HG02943 (cell line): Measurements from ENCODE around the gene SLFN11.
"Not testable (repeated sequence)": the region's sequence is repeated elsewhere in the genome, so short reads cannot be mapped to it uniquely, and the experiment has no call there.

ENCODE experiments used
- ATAC-seq: cut with Tn5 transposase; IDR thresholded peaks from one replicate; pipeline ENCODE4 v1.9.1; 2021; ENCODE audit warnings: mild to moderate bottlenecking, low read depth, moderate library complexity; ENCODE audit not compliant: unreplicated experiment

The SLFN11 gene

GRCh38 chr17:35368081-35368830 lies 5.2 kb downstream of the SLFN11 start:
- peak; percentile 90 for ATAC-seq

GRCh38 chr17:35361027-35361426 lies 12.4 kb downstream of the SLFN11 start:
- no peak for ATAC-seq

GRCh38 chr17:35359398-35359797 lies 14.0 kb downstream of the SLFN11 start:
- ATAC-seq = no peak

GRCh38 chr17:35352284-35352683 lies 21.1 kb downstream of the SLFN11 start:
- ATAC-seq = no peak

- no peak for ATAC-seq
Measured at GRCh38 chr17:35350493-35350892, 22.9 kb downstream of the SLFN11 start.

GRCh38 chr17:35345926-35346771 lies 27.3 kb downstream of the SLFN11 start:
- ATAC-seq = no peak

- ATAC-seq = no peak
Measured at GRCh38 chr17:35345445-35345925, 27.9 kb downstream of the SLFN11 start.

GRCh38 chr17:35344262-35344661 lies 29.2 kb downstream of the SLFN11 start:
- ATAC-seq = no peak

GRCh38 chr17:35342276-35342675 lies 31.1 kb downstream of the SLFN11 start:
- ATAC-seq = no peak

GRCh38 chr17:35341411-35341992 lies 31.9 kb downstream of the SLFN11 start:
- ATAC-seq = no peak

GRCh38 chr17:35338230-35338629 lies 35.2 kb downstream of the SLFN11 start:
- no peak for ATAC-seq

- ATAC-seq = no peak
Measured at GRCh38 chr17:35337364-35337763, 36.1 kb downstream of the SLFN11 start.

- ATAC-seq = not testable (repeated sequence)
Measured at GRCh38 chr17:35333578-35333977, 39.8 kb downstream of the SLFN11 start.

- no peak for ATAC-seq
Measured at GRCh38 chr17:35322749-35323148, 50.7 kb downstream of the SLFN11 start.

GRCh38 chr17:35315971-35316370 lies 57.5 kb downstream of the SLFN11 start:
- no peak for ATAC-seq

- ATAC-seq = no peak
Measured at GRCh38 chr17:35315283-35315682, 58.1 kb downstream of the SLFN11 start.

- ATAC-seq = no peak
Measured at GRCh38 chr17:35314415-35315216, 58.8 kb downstream of the SLFN11 start.

- no peak for ATAC-seq
Measured at GRCh38 chr17:35313875-35314409, 59.5 kb downstream of the SLFN11 start.

GRCh38 chr17:35312790-35313711 lies 60.4 kb downstream of the SLFN11 start:
- ATAC-seq = peak; percentile 79
